GM15510 (cell line): ENCODE data around the gene TSC2.
A peak's percentile ranks its signal among the peaks of the same experiment; 100 is the strongest.

ENCODE experiments used
- POLR2A ChIP-seq: IDR thresholded peaks from 3 replicates; pipeline ENCODE4 v1.6.1; 2011; ENCODE audit warnings: borderline replicate concordance; ENCODE audit not compliant: insufficient read length; ENCODE audit errors: extremely low read depth

Gene TSC2

DNA sequence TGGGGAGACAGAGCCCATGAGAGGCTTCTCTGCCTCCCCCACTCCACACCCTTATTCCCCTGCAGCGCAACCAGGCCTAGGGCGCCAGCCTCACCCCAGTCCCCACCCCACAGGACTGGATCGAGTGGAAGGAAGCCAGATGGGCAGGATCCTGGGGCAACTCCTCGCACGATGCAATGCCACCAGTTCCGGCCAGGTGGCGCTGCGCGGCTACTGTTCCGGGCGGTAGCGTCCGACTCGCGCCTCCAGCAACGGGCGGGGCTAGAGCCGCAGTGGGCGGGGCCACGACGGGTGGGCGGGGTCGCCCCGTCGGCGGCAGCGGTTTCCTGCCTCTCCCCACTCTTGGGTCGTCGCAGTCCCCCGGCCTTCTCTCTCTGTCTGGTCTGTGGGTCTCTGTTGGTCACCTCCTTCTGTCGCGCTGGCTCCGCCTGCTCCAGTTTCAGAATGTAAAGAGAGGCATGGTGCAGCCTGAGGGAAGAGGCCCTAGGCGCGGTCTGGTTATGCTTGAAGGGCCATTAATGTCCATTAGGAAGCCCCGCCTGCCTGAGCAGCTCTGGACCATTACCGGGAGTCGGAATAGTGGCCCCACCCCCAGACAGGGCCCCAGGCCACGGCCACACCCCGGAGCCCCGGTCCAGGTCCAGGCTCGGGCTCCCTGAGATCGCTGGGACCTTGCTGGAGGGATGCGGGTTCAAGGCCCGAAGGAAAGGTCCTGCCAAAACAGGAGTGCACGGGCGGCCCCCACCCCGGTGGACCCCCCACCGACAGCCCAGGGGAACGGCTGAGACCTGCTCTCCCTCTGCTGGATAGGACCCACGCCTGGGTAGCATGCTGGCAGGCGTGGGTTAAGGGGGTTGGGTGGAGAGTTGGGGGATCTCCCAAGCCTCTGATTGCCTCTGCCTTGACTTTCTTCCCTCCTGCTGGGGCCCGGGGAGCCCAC lies 24.4 kb upstream of the TSC2 start:
- peak; percentile 40 for TF ChIP-seq POLR2A

DNA sequence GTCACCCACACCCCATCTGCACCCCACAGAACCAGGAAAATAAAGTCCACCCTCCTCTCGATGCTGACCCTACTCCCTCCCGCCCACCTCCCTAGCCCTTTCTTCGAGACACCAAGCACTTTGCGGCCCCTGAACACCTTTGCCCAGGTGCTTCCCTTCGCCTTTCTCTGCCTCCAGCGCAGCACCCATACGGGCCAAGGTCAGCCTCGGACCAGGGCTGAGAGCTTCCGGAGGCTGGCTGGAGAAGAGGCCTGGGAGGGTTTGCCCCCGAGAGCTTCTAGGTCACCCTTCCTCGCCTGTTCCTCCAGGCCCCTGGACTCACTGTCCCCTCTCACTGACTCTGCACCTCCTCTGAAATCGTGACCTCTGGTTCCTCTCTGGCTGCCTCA lies 23.8 kb upstream of the TSC2 start:
- no peak for TF ChIP-seq POLR2A

DNA sequence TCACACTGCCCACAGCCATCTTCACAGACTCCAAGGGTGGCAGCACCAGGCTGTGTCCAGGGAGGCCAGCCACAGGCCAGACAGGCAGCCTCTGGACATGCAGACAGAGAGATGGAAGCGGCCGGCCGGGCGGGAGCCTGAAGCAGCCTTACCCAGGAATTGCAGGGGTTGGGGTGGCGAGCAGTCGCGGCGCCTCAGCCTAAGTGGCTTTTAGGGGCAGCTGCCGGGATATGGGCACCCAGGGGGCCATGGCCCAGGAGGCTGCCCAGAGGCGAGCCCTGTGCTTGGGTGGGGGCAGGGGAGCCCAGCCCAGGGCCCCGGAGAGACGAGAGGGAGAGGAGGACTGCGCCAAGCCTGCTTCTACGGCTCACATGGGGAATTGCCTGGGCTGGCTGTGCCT lies 22.5 kb upstream of the TSC2 start:
- no peak for TF ChIP-seq POLR2A

DNA sequence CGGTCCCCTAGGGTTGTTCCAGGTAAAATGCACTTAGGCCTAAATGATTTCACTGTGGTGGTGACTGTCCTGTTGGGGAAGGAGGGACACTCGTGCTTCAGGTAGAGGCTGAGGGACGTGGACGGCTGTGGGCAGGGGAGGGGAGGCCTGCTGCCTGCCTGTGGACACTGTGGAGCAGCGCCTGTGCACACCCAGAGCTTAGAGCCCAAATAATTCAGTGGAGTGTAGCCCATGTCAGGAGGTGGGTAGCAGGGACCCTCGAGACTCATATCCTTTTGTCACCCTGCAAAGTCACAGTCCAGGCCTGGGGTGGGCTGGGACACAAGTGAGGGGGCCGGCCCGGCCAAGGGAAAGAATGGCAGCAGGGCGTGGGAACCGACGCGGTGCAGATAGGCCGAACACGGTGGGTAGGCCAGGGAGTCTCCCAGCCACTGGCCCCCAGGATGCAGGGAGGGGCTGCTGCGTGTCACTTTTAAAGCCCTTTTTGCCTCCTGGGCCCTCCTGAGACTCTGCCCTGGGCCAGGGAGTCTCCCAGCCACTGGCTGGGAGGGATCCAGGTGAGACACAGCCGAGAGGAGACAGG lies 21.8 kb upstream of the TSC2 start:
- no peak for TF ChIP-seq POLR2A

DNA sequence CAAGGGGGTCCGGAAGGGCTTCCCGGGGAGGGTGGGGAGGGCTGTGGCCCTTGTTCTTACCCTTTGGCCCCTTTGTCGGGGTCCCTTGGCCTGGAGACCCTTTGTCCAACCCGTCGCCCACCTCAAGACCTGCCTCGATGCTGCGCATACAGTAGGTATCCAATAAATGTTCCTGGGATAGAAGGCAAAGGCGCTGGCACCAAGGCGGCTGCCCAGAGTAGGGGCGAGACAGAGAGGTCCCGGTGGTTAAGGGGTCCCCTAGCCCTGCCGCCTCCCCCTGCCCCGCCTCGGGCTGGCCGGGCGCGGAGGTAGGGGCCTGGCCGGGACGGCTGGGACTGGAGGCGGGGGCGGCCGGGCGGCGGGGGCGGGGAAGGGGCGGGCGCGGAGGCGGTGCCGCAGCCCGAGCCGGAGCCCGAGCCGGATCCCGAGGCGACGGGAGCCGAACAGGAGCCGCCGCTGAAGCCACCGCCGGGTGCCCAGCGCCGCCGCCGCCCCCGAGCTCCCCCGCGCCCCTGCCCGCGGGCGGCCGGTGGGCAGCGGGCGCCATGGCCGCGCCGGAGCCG lies 21.2 kb upstream of the TSC2 start, which contains the start of gene NHERF2:
Gene NHERF2 (plus strand): TSS at position 442 of the 563 bp plus-strand sequence. CDS start 104 bp downstream, at position 546.
- no peak for TF ChIP-seq POLR2A

DNA sequence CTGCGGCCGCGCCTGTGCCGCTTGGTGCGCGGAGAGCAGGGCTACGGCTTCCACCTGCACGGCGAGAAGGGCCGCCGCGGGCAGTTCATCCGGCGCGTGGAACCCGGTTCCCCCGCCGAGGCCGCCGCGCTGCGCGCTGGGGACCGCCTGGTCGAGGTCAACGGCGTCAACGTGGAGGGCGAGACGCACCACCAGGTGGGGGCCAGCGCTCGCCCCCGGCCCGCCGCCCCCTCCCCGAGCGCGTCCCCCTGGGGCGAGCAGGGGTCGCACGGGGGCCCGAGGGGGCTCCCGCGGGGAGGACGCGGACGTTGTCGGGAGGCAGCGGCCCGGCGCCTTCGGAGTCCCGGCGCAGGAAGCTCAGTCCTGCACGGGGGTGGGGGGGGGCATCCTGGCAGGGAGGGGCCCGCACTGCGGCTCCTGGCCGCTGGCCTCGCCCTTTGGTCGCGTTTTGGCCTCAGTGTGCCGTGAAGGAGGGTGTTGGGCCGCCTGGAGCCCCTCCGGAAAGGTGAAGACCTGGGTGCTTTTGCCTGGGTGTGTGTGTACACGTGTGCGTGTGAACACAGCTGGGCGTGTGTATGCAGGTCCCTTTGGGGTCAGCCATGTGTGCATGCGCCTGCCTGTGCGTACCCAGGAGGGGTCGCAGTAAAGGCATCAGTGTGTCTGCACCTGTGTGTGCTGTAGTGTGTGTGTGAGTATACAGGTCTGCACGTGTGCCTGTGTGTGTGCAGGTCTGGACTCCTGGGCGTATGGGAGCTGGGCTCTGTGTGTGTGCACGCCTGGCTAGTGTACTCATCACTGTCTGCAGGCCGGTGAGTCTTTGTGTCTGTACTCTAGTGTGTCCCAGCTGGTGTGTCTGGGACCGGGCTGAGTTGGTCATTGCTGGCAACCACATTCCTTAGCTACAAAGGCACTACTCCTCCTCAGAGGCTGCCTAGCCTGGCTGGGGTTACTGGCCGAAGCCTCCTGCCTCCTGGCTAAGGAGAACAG lies 20.5 kb upstream of the TSC2 start:
- no peak for TF ChIP-seq POLR2A

DNA sequence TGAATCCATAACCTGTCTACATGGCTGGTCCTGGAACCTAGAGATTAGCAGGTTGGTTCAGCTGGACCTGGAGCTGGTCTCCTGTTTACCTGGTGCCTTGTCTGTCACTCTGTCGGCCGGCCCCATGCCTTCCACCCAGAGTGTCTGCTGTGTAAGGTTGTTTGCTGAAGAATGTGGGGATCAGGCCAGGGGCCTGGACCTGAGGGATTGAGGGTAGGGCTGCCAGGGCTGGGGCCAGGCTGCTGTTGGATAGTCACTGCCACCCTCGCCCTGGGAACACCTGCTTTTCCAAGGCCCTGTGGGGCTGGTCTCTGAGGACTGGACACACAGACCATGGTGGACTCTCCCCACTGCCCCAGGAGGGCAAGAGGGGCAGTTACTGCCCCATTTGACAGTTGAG lies 19.6 kb upstream of the TSC2 start:
- no peak for TF ChIP-seq POLR2A

DNA sequence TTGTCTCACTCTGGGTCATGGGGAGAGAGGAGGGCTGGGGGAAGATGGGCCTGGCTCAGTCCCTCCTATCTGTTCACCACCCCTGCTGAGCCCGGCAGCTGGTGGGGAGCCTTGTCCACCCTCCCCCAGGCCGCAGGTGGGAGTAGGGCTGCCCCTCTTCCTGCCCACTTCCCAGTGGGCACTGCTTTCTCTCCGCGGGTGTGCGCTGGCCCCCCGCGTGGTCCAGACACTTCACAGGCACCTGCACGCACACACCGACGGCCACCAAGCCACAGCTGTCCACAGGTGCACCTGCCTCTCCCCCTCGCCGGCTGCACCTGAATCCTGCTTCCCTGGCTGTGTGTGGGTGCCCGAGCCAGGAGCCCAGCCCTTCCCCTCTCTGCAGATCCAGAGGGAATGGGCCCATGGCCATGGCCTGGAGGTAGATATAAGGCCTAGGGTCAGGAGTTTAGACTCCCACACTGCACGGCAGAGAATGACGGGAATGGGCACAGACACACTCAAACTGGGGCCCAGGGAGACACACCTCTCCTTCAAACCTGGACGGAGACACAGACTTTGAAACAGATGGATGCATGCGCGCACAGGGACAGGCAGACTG lies 19.1 kb upstream of the TSC2 start:
- TF ChIP-seq POLR2A, result no peak

DNA sequence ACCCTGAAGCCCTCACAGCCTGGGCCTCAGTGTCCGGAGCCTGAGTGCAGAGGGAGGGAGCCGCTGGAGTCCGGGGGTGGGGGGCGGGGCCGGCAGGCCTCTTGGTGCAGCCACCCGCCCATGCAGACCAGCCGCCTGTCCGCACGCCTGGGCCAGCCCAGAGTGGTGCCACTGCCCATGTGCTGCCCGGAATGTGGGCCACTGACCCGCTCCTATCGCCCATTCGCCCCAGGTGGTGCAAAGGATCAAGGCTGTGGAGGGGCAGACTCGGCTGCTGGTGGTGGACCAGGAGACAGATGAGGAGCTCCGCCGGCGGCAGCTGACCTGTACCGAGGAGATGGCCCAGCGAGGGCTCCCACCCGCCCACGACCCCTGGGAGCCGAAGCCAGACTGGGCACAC lies 18.4 kb upstream of the TSC2 start:
- no peak for TF ChIP-seq POLR2A

DNA sequence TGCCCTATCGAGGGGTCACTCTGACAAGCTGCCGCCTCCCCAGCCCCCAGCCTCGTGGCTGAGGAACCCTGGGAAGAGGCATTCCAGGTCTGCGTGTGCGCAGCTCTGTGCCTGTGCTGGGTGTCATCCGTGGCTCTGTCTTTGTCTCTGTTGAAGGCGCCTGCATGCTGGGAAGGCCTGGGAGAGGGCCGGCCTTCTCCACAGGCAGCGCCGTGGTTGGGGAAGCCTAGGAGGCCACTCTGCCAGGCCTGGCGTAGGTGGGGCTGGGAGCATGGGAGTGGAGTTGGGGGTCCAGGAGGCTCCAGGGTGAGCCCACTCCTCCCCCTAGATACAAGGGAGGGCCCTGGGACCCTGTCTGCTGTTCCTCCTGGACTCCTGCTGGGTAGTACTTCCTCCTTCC lies 17.7 kb upstream of the TSC2 start:
- no peak for TF ChIP-seq POLR2A

DNA sequence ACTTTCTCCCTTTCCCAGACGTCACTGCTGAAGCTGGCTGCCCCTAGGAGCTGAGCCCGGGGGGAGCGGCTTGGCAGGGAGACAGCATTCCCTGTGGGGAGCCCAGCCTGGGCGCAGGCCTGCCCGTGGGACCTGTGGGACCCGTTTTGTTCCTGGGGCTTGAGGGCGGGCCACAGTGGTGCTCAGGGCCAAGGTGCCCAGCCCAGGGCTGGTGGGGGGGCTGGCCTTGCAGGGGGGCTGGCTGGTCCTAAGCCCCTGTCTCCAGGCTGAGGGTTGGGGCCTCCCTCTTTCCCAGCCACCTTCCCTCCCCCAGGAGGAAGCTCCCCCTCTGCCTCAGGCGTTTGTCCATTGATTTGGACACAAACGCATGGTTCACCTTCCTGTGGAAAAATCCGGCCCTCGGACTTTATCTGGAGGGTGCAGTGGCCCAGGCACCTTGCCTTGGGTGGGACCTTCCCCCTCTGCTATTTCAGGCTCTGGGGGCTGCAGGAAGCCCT lies 16.7 kb upstream of the TSC2 start:
- TF ChIP-seq POLR2A, result no peak

DNA sequence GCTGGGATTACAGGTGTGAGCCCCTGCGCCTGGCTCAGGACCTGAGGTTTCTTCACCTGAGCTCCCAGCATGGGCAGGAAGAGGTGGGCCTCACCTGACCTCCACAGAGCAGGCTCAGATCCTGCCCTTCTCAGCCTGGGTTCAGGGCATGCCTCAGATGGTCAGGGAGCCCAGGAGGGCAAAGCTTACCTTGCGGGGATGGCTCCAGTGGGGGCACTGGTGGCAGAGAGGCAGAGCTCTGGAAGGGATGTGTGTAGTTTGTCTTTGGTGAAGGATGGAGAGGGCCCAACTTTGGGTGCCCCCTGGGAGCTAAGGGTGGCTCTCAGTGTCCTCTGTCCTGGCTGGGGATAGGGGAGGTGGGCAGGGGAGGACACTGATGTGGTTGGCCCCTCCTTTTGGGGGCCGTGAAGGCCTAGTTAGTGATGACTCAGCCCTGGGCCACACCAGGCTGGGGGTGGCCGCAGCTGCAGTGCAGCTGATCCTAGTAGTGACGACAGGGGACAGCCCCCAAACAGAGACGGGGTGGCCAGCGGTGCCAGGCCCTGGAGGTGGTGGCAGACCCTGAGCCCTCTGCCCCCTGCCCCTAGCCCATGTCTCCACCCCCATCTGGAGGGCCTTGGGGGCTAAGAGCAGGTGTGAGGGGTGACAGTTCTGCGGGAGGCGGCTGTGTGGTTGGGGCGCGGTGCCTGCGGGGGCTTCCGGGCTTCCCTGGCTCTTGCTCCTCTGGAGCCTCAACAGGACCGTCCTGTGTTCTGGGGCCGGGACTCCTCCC lies 15.3 kb upstream of the TSC2 start:
- TF ChIP-seq POLR2A, result no peak
